ENCODE data around the gene FRYL. TPM values are rescaled to one million over a fixed set of nuclear protein-coding genes. Genes with fewer than 3 reads are reported as not detected.
A peak's percentile ranks its signal among the peaks of the same experiment; 100 is the strongest.

Gene FRYL
- total RNA-seq, 2 donors from 2014 or later = 29.8 to 35.1 TPM

- H3K27ac ChIP-seq = no peak overlapping the region
- no peaks in the 10 kb centered on the region for H3K9me3 ChIP-seq
- H3K27me3 ChIP-seq = no peaks in the 10 kb centered on the region
- H3K36me3 ChIP-seq = no peaks in the 10 kb centered on the region
- DNase-seq (ENCODE audit: low spot score) = no peak
- TF ChIP-seq CTCF (IDR thresholded peaks at IDR 0.05) = no peak
- no peaks in the 10 kb centered on the region for H3K4me1 ChIP-seq
- H3K4me3 ChIP-seq = no peak overlapping the region
Observed at GRCh38 chr4:48790561-48790960, 10.5 kb upstream of the FRYL start.

- DNase-seq (ENCODE audit: low spot score) = no peak
- Histone ChIP-seq H3K4me1 (no peaks in the 10 kb centered on the region), H3K36me3 (no peaks in the 10 kb centered on the region), H3K4me3 (no peak overlapping the region), H3K27ac (no peak overlapping the region), H3K9me3 (no peaks in the 10 kb centered on the region), H3K27me3 (no peaks in the 10 kb centered on the region)
- no peak for TF ChIP-seq CTCF (IDR thresholded peaks at IDR 0.05)
Observed at GRCh38 chr4:48787056-48787455, 7.0 kb upstream of the FRYL start.

GRCh38 chr4:48786549-48786948 lies 6.5 kb upstream of the FRYL start:
- Histone ChIP-seq H3K27me3 (no peaks in the 10 kb centered on the region), H3K9me3 (no peaks in the 10 kb centered on the region), H3K4me1 (no peaks in the 10 kb centered on the region), H3K36me3 (no peaks in the 10 kb centered on the region), H3K4me3 (no peak overlapping the region), H3K27ac (no peak overlapping the region)
- no peak for TF ChIP-seq CTCF (IDR thresholded peaks at IDR 0.05)
- DNase-seq (ENCODE audit: low spot score) = no peak

GRCh38 chr4:48785302-48785701 lies 5.2 kb upstream of the FRYL start:
- no peaks in the 10 kb centered on the region for H3K27me3 ChIP-seq
- no peak for DNase-seq (ENCODE audit: low spot score)
- no peak overlapping the region for H3K27ac ChIP-seq
- no peak overlapping the region for H3K4me3 ChIP-seq
- TF ChIP-seq CTCF (IDR thresholded peaks at IDR 0.05) = no peak
- H3K4me1 ChIP-seq = peaks cover 0 to 5% of the 10 kb centered on the region in 2 donors
- no peaks in the 10 kb centered on the region for H3K36me3 ChIP-seq
- no peaks in the 10 kb centered on the region for H3K9me3 ChIP-seq

- TF ChIP-seq CTCF (IDR thresholded peaks at IDR 0.05) = no peak
- Histone ChIP-seq H3K9me3 (no peaks in the 10 kb centered on the region), H3K27me3 (no peaks in the 10 kb centered on the region), H3K27ac (no peak overlapping the region), H3K36me3 (no peaks in the 10 kb centered on the region), H3K4me3 (no peak overlapping the region), H3K4me1 (peaks cover 0 to 17% of the 10 kb centered on the region in 2 donors)
- no peak for DNase-seq (ENCODE audit: low spot score)
Observed at GRCh38 chr4:48781968-48782367, 1.9 kb upstream of the FRYL start.

- Histone ChIP-seq H3K9me3 (no peaks in the 10 kb centered on the region), H3K4me3 (peak overlapping the region; percentile 54 to 91), H3K36me3 (no peaks in the 10 kb centered on the region), H3K4me1 (peaks cover 0 to 27% of the 10 kb centered on the region in 2 donors), H3K27ac (peak overlapping the region; percentile 83 to 96), H3K27me3 (no peaks in the 10 kb centered on the region)
- peak; percentile 69 for DNase-seq (ENCODE audit: low spot score)
- TF ChIP-seq CTCF (IDR thresholded peaks at IDR 0.05) = no peak
Observed at GRCh38 chr4:48780865-48781214, 761 bp upstream of the FRYL start.
